ENCODE data around the gene SRRM4. TPM values are rescaled to one million over a fixed set of nuclear protein-coding genes. Genes with fewer than 3 reads are reported as not detected.

The SRRM4 gene
- total RNA-seq, 1 experiment from 2014 or later = 1.4 TPM

GRCh38 chr12:119130523-119130922, 149.2 kb downstream of the SRRM4 start:
- Mint-ChIP-seq H3K4me3 (no peak overlapping the region), H3K27ac (no peak overlapping the region)
- H3K27ac ChIP-seq (ENCODE audit: insufficient read length, low read depth, low read length) = no peak overlapping the region

More at GRCh38 chr12:119130523-119130922, 149.2 kb downstream of the SRRM4 start:
- peaks cover 0 to 10% (median 10%) of the 10 kb centered on the region in 3 experiments; a peak in 4 of 7 replicates for H3K36me3 Mint-ChIP-seq (ENCODE audit: insufficient read depth in 1 of 3, low read depth in 3 of 3)
- H3K23me2 ChIP-seq (ENCODE audit: insufficient read length, low read depth, low read length, poor library complexity, severe bottlenecking) = no peaks in the 10 kb centered on the region
- no peak overlapping the region for H2AFZ ChIP-seq (ENCODE audit: low read length)
- H3K14ac ChIP-seq (ENCODE audit: insufficient read depth, low read length) = no peak overlapping the region
- H3K4me2 ChIP-seq (ENCODE audit: insufficient read depth, insufficient read length, low read length) = no peak overlapping the region
- no peak overlapping the region for H3K4ac ChIP-seq (ENCODE audit: low read depth, low read length)
- H3T11ph ChIP-seq (ENCODE audit: low read length) = no peak overlapping the region
- H2BK20ac ChIP-seq (ENCODE audit: low read depth, low read length, poor library complexity, severe bottlenecking) = no peak overlapping the region
- H4K20me1 ChIP-seq (ENCODE audit: control insufficient read depth, insufficient read depth, insufficient read length) = no peaks in the 10 kb centered on the region
- peaks cover 13% of the 10 kb centered on the region for H3K9me3 ChIP-seq (ENCODE audit: control insufficient read depth, low read depth, low read length)
- no peak for TF ChIP-seq CTCF (conservative IDR thresholded peaks at IDR 0.05)
- no peak overlapping the region for H2BK5ac ChIP-seq (ENCODE audit: insufficient read length, low read length)
- H3K4me1 Mint-ChIP-seq = peaks cover 4 to 11% of the 10 kb centered on the region in 2 experiments; a peak in 3 of 4 replicates
- H4K91ac ChIP-seq (ENCODE audit: insufficient read length, low read depth, low read length) = no peak overlapping the region
- H3K79me1 ChIP-seq (ENCODE audit: insufficient read depth, low read depth, low read length, poor library complexity, severe bottlenecking) = no peaks in the 10 kb centered on the region
- no peak overlapping the region for H2BK15ac ChIP-seq (ENCODE audit: low read depth, low read length)
- no peak overlapping the region for H3K23ac ChIP-seq (ENCODE audit: insufficient read length, low read depth, low read length)
- no peak overlapping the region for H2BK120ac ChIP-seq (ENCODE audit: low read depth, low read length, poor library complexity, severe bottlenecking)
- H3K9me3 Mint-ChIP-seq = no peaks in the 10 kb centered on the region; a peak in 1 of 5 replicates
- no peaks in the 10 kb centered on the region for H3K79me2 ChIP-seq (ENCODE audit: insufficient read depth, low read length)
- no peak overlapping the region for H4K8ac ChIP-seq (replicated peaks; ENCODE audit: insufficient read length, low read depth, low read length)
- H3K56ac ChIP-seq (ENCODE audit: insufficient read length, low read depth, low read length) = no peak overlapping the region
- H3K27me3 Mint-ChIP-seq (ENCODE audit: low read depth) = peaks cover 3% of the 10 kb centered on the region; the same call in 1 of the 2 replicates
- H3K27me3 ChIP-seq (ENCODE audit: insufficient read depth, low read length) = no peaks in the 10 kb centered on the region; the same call in 1 of the 2 replicates
- H3K4me1 ChIP-seq (ENCODE audit: insufficient read depth, low read length) = no peaks in the 10 kb centered on the region
- no peak for DNase-seq
- H2AK5ac ChIP-seq (ENCODE audit: insufficient read length, low read length) = no peak overlapping the region
- no peak overlapping the region for H3K18ac ChIP-seq (ENCODE audit: insufficient read length, low read depth, low read length)
- no CpG with 5 or more reads among the region's 10 CpGs for WGBS (ENCODE audit: extremely low coverage, insufficient read length, low lambda C conversion rate)
- H2BK12ac ChIP-seq (ENCODE audit: insufficient read length, low read depth, low read length) = no peak overlapping the region
- H3K9ac ChIP-seq (ENCODE audit: extremely low read depth, insufficient read length, low read length) = no peak overlapping the region
- H4K5ac ChIP-seq (ENCODE audit: insufficient read length, low read depth, low read length) = no peak overlapping the region

Measured in H9 (cell line).